Lower leg skin (tissue), 4 donors: Measurements from ENCODE around the gene PDSS2. TPM values are rescaled to one million over a fixed set of nuclear protein-coding genes. Genes with fewer than 3 reads are reported as not detected.

ENCODE experiments used
- DNase-seq, 2 donors: peaks; one replicate each; pipeline ENCODE4 v3.0.0-alpha.2; 2019; ENCODE audit warnings: low spot score in 2 of 2
- H3K4me3 ChIP-seq: fragments of 200-600 bp; sonication (generic); 2 replicates; pipeline ENCODE4 v1.5.1; 2017; ENCODE audit warnings: mild to moderate bottlenecking, low read depth; ENCODE audit not compliant: poor library complexity, severe bottlenecking
- CTCF ChIP-seq, 3 donors: fragments of 450-650 bp; IDR thresholded peaks; one replicate each; pipeline ENCODE4 v1.5.1; 2016; ENCODE audit warnings: antibody characterized with exemption in 3 of 3, mild to moderate bottlenecking in 3 of 3, moderate library complexity in 2 of 3
- POLR2A ChIP-seq, 2 donors: fragments of 450-650 bp; IDR thresholded peaks; one replicate each; pipeline ENCODE4 v1.6.1; 2016 to 2017; ENCODE audit warnings: antibody characterized with exemption in 2 of 2, mild to moderate bottlenecking in 1 of 2, moderate library complexity in 1 of 2
- WGBS, 2 donors: methylation state at CpG; one replicate each; pipeline ENCODE4 v1.1.5; 2018; 5-methylcytosine and 5-hydroxymethylcytosine counted together
- intact Hi-C: fragments of 100-400 bp; cut with DNase I; formaldehyde crosslinking; loops from one replicate; pipeline ENCODE4 v1.15.0; 2023; ENCODE audit warnings: low total_unique reads
- total RNA-seq, 4 donors: library from RNA; depleted of rRNA; stranded (reverse); fragments of >200 nt; gene quantifications; one replicate each; pipeline ENCODE4 v1.1.0, GENCODE V29; 2016

The PDSS2 gene
- total RNA-seq, 4 donors from 2014 or later, result 6.9 to 14.8 (median 11.4) TPM

- H3K4me3 ChIP-seq, result no peak overlapping the region
- TF ChIP-seq CTCF (IDR thresholded peaks at IDR 0.05), result no peak
- TF ChIP-seq POLR2A (IDR thresholded peaks at IDR 0.05), result no peak
- DNase-seq, result peak in 1 of 2 donors; percentile 59
- intact Hi-C loops, result no loop called here
- 78 to 85% methylated on average over 7 of the region's 7 CpGs for WGBS, 2 donors
Observed at GRCh38 chr6:107105511-107106116, 353.8 kb downstream of the PDSS2 start.

- intact Hi-C loops, result no loop called here
- peak in 1 of 2 donors; percentile 39 for DNase-seq
- H3K4me3 ChIP-seq, result no peak overlapping the region
- TF ChIP-seq POLR2A (IDR thresholded peaks at IDR 0.05), result no peak
- 97 to 99% methylated on average over 6 of the region's 6 CpGs for WGBS, 2 donors
Observed at GRCh38 chr6:107103082-107103481, 356.3 kb downstream of the PDSS2 start.

Other genes starting within 250 kb of the PDSS2 start
- 1 to 10 TPM in 3 of 4 donors, under 1 TPM in 1; 0.27 to 2.7 (median 1.5) TPM for gene SOBP, start 30.6 kb upstream of the PDSS2 start, total RNA-seq